ENCODE measurements around the gene CHN1. TPM values are rescaled to one million over a fixed set of nuclear protein-coding genes. Genes with fewer than 3 reads are reported as not detected.
A peak's percentile ranks its signal among the peaks of the same experiment; 100 is the strongest.

Gene CHN1
- total and polyA plus RNA-seq, 7 experiments from 2014 or later: 0.81 to 3.5 (median 1.4) TPM

DNA sequence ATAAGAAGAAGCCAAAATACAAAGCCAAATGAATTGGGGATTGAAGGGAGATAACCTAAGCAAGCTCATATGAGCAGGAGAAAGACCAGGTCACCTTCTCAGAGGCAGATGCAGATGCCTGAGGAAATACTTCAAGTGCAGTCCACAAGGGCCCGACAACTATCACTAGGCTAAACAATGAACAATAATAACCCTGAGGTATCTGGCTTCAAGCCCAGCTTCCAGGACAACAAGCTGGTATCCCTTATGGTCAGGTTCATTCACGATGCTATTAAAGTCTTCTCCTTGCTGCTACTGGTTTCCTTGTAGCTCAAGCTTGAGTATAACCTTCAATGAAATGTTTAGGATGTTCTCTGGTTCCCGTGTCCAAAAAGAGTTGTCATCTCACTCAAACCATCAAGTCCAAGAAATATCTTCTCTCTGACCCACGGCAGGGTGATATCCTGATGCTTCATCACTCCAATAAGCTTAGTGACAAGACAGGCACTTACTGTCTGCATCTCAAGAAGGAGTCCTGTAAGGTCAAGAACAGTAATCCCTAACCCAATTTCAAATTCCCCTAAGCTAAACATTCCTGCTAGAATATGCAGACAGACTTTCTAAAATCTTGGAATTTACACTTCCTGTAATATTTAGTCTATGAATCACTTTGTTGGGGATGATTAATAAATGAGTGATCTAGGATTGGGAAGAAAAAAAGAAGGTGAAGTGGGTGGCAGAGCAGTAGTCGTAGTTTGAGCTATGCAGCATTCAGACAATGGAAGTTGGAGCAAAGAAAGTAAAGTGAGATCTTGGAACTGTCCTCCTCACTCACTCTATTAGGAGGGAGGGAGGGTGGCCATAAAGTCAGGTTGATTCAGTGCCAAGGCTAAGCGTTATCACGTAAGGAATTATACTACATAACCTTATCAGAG is 33.1 kb downstream of the CHN1 start:
- ATAC-seq (no peak), DNase-seq (no peak)
- H3K27me3 ChIP-seq (ENCODE audit: control insufficient read depth in 2 of 2, insufficient read depth in 2 of 2, low read length in 2 of 2): no peaks in the 10 kb centered on the region
- Mint-ChIP-seq H3K27ac (no peak overlapping the region), H3K4me1 (peaks cover 0 to 24% (median 13%) of the 10 kb centered on the region in 7 donors), H3K4me3 (no peak overlapping the region), H3K27me3 (peaks cover 0 to 28% (median 8%) of the 10 kb centered on the region in 5 donors), H3K9me3 (no peaks in the 10 kb centered on the region), H3K36me3 (no peaks in the 10 kb centered on the region)
- intact Hi-C loops (cut with micrococcal nuclease): no loop called here
- H3K4me3 ChIP-seq (ENCODE audit: low read length): no peak overlapping the region
- no peaks in the 10 kb centered on the region for H3K36me3 ChIP-seq (ENCODE audit: control insufficient read depth in 2 of 3, insufficient read depth in 3 of 3, low read length in 3 of 3)
- ChIA-PET CTCF (interaction anchor here (0.7 kb wide), 2 partner anchors 41 to 122 kb away, joined by 3 read pairs; no protein-coding TSS in a partner anchor), POLR2A (interaction anchor here (0.5 kb wide), 1 partner anchor 371 kb away, joined by 6 read pairs; no protein-coding TSS in a partner anchor)
- no peaks in the 10 kb centered on the region for H3K9me3 ChIP-seq (ENCODE audit: control insufficient read depth in 2 of 3, low read length in 3 of 3)
- no peak overlapping the region for H3K27ac ChIP-seq (ENCODE audit: low read depth, low read length)
- peaks cover 0 to 5% of the 10 kb centered on the region in 2 donors for H3K4me1 ChIP-seq (ENCODE audit: control insufficient read depth in 2 of 2, insufficient read depth in 2 of 2, low read length in 2 of 2)

DNA sequence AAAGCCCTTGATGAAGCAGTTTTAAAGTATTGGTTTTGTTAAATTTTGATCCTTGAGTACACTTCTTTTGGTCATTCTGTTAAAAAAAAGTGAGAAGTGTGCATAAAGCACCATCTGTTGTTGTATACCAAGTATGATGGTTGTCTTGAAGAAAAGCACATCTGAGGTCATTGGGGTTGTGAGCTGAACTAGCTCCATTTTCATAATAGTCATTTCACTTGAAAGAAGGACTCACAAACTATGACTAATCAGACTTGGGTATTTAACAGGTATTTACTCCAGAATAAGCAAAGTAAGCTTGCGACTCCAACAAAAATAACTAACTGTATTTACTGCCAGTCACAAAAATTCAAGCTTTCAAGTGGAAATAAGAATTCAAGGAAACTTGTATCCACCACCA is 35.1 kb downstream of the CHN1 start:
- H3K9me3 Mint-ChIP-seq: no peaks in the 10 kb centered on the region
- peaks cover 0 to 18% (median 4%) of the 10 kb centered on the region in 5 donors for H3K27me3 Mint-ChIP-seq
- Histone ChIP-seq H3K9me3 (ENCODE audit: control insufficient read depth in 2 of 3, low read length in 3 of 3) (no peaks in the 10 kb centered on the region), H3K4me1 (ENCODE audit: control insufficient read depth in 2 of 2, insufficient read depth in 2 of 2, low read length in 2 of 2) (peaks cover 0 to 5% of the 10 kb centered on the region in 2 donors), H3K4me3 (ENCODE audit: low read length) (no peak overlapping the region), H3K27me3 (ENCODE audit: control insufficient read depth in 2 of 2, insufficient read depth in 2 of 2, low read length in 2 of 2) (no peaks in the 10 kb centered on the region), H3K36me3 (ENCODE audit: control insufficient read depth in 2 of 3, insufficient read depth in 3 of 3, low read length in 3 of 3) (no peaks in the 10 kb centered on the region), H3K27ac (ENCODE audit: low read depth, low read length) (no peak overlapping the region)
- no peaks in the 10 kb centered on the region for H3K36me3 Mint-ChIP-seq
- intact Hi-C loops (cut with micrococcal nuclease): no loop called here
- peaks cover 6 to 24% (median 13%) of the 10 kb centered on the region in 7 donors for H3K4me1 Mint-ChIP-seq
- H3K4me3 Mint-ChIP-seq: no peak overlapping the region
- no peak for DNase-seq
- POLR2A ChIA-PET: no interaction called here
- CTCF ChIA-PET: no interaction called here
- H3K27ac Mint-ChIP-seq: no peak overlapping the region
- no peak for ATAC-seq

DNA sequence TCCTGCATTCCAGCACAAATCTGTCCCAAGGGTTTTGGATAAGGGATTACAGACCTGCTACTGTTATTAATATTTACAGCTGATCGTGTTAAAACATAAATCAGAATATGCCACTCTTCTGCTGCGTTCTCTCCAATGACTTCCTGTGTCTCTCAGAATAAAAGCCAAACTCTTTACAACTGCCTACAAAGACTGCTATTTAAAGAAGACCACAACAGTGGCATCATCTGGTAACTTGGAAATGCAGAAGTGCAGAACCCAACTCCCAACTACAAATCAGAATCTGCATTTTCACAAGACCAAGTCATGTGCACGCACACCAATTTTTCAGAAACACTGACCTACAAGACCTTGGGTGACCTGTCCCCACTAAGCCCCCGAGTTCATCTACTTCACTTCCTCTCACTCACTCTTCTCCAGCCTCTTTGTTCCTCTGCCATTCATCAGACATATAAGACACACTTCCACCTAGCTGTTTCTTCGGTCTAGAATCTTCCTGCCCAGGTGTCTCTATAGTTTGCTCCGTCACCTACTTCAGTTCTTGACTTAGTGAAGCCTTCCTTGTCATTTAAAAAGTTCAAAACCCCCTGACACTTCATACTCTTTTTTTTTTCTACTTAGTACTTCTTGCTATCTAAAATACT is 36.0 kb downstream of the CHN1 start:
- Histone ChIP-seq H3K9me3 (ENCODE audit: control insufficient read depth in 2 of 3, low read length in 3 of 3) (no peaks in the 10 kb centered on the region), H3K4me3 (ENCODE audit: low read length) (no peak overlapping the region), H3K4me1 (ENCODE audit: control insufficient read depth in 2 of 2, insufficient read depth in 2 of 2, low read length in 2 of 2) (peaks cover 0 to 5% of the 10 kb centered on the region in 2 donors), H3K27me3 (ENCODE audit: control insufficient read depth in 2 of 2, insufficient read depth in 2 of 2, low read length in 2 of 2) (no peaks in the 10 kb centered on the region), H3K36me3 (ENCODE audit: control insufficient read depth in 2 of 3, insufficient read depth in 3 of 3, low read length in 3 of 3) (no peaks in the 10 kb centered on the region), H3K27ac (ENCODE audit: low read depth, low read length) (no peak overlapping the region)
- ATAC-seq (peak; percentile 29), DNase-seq (peak in 6 of 9 donors; percentile 11 to 43 (median 30))
- H3K4me1 Mint-ChIP-seq: peaks cover 6 to 23% (median 13%) of the 10 kb centered on the region in 7 donors
- H3K27ac Mint-ChIP-seq: peak overlapping the region in 3 of 9 donors; percentile 0 to 19 (median 8)
- no peaks in the 10 kb centered on the region for H3K9me3 Mint-ChIP-seq
- H3K4me3 Mint-ChIP-seq: peak overlapping the region in 8 of 10 donors; percentile 3 to 78 (median 45)
- H3K36me3 Mint-ChIP-seq: no peaks in the 10 kb centered on the region
- ChIA-PET CTCF (interaction anchor here (0.7 kb wide), 2 partner anchors 90 to 220 kb away, joined by 3 to 4 read pairs; no protein-coding TSS in a partner anchor), POLR2A (interaction anchor here (0.7 kb wide), 1 partner anchor 27 kb away, joined by 3 read pairs; no protein-coding TSS in a partner anchor)
- intact Hi-C loops (cut with micrococcal nuclease): loop anchor here in 1 of 2 donors (1.0 kb wide), 1 partner anchor 220 kb away; no protein-coding TSS in a partner anchor
- peaks cover 0 to 18% (median 4%) of the 10 kb centered on the region in 5 donors for H3K27me3 Mint-ChIP-seq

DNA sequence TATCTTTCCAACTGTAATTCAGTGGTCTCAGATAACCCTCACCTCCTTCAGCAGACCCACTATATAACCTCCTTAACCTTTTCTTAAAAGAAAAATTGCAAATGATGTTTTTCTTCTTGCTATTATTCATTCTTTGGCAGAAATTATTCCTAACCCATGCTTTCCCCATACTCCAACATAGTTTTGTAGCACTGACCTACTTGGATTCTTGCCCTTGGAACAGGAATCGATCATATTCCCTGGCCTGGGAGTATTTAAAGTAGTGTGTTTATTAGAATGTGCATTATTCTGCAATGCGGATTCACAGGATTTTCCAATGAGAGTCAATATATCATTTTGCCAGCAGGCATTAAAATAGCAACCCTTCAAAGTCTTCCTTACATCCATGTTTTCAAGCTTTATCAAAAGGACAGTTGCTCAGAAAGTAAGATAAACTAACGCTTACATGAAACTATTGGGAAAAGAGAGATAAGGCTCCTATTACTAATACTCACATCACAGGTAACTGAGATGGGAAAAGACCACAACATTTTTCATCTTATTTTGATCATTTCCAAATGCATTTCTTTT is 37.4 kb downstream of the CHN1 start:
- intact Hi-C loops (cut with micrococcal nuclease): no loop called here
- Histone ChIP-seq H3K4me3 (ENCODE audit: low read length) (no peak overlapping the region), H3K9me3 (ENCODE audit: control insufficient read depth in 2 of 3, low read length in 3 of 3) (no peaks in the 10 kb centered on the region)

DNA sequence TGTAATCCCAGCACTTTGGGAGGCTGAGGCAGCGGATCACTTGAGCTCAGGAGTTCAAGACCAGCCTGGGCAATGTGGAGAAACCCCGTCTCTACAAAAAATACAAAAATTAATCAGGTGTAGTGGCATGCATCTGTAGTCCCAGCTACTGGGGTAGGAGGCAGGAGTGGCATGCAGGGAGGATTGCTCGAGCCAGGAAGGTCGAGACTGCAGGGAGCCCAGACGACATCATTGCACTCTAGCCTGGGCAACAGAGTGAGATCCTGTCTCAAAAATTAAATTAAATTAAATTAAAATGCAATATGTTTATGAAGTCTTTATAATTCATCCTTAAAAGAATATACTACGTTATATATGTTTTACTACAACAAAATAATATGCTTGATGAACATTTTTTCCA is 38.1 kb downstream of the CHN1 start:
- DNase-seq: no peak
- Histone ChIP-seq H3K9me3 (ENCODE audit: control insufficient read depth in 2 of 3, low read length in 3 of 3) (no peaks in the 10 kb centered on the region), H3K27me3 (ENCODE audit: control insufficient read depth in 2 of 2, insufficient read depth in 2 of 2, low read length in 2 of 2) (no peaks in the 10 kb centered on the region), H3K27ac (ENCODE audit: low read depth, low read length) (no peak overlapping the region), H3K36me3 (ENCODE audit: control insufficient read depth in 2 of 3, insufficient read depth in 3 of 3, low read length in 3 of 3) (no peaks in the 10 kb centered on the region), H3K4me3 (ENCODE audit: low read length) (no peak overlapping the region), H3K4me1 (ENCODE audit: control insufficient read depth in 2 of 2, insufficient read depth in 2 of 2, low read length in 2 of 2) (peaks cover 0 to 5% of the 10 kb centered on the region in 2 donors)
- Mint-ChIP-seq H3K9me3 (no peaks in the 10 kb centered on the region), H3K27me3 (peaks cover 0 to 10% (median 7%) of the 10 kb centered on the region in 5 donors), H3K4me3 (no peak overlapping the region), H3K4me1 (peaks cover 6 to 23% (median 13%) of the 10 kb centered on the region in 7 donors), H3K27ac (no peak overlapping the region), H3K36me3 (no peaks in the 10 kb centered on the region)
- ChIA-PET CTCF (no interaction called here), POLR2A (no interaction called here)
- ATAC-seq: no peak
- intact Hi-C loops (cut with micrococcal nuclease): no loop called here

More for the DNA sequence above, 37.4 kb downstream of the CHN1 start:
- POLR2A ChIA-PET: no interaction called here
- Mint-ChIP-seq H3K27ac (no peak overlapping the region), H3K27me3 (peaks cover 0 to 14% (median 8%) of the 10 kb centered on the region in 5 donors), H3K9me3 (no peaks in the 10 kb centered on the region), H3K4me3 (peak overlapping the region in 1 of 10 donors; percentile 6), H3K4me1 (peaks cover 6 to 23% (median 13%) of the 10 kb centered on the region in 7 donors), H3K36me3 (no peaks in the 10 kb centered on the region)
- Histone ChIP-seq H3K4me1 (ENCODE audit: control insufficient read depth in 2 of 2, insufficient read depth in 2 of 2, low read length in 2 of 2) (peaks cover 0 to 5% of the 10 kb centered on the region in 2 donors), H3K27ac (ENCODE audit: low read depth, low read length) (no peak overlapping the region), H3K27me3 (ENCODE audit: control insufficient read depth in 2 of 2, insufficient read depth in 2 of 2, low read length in 2 of 2) (no peaks in the 10 kb centered on the region), H3K36me3 (ENCODE audit: control insufficient read depth in 2 of 3, insufficient read depth in 3 of 3, low read length in 3 of 3) (no peaks in the 10 kb centered on the region)
- no peak for DNase-seq
- CTCF ChIA-PET: no interaction called here
- no peak for ATAC-seq

DNA sequence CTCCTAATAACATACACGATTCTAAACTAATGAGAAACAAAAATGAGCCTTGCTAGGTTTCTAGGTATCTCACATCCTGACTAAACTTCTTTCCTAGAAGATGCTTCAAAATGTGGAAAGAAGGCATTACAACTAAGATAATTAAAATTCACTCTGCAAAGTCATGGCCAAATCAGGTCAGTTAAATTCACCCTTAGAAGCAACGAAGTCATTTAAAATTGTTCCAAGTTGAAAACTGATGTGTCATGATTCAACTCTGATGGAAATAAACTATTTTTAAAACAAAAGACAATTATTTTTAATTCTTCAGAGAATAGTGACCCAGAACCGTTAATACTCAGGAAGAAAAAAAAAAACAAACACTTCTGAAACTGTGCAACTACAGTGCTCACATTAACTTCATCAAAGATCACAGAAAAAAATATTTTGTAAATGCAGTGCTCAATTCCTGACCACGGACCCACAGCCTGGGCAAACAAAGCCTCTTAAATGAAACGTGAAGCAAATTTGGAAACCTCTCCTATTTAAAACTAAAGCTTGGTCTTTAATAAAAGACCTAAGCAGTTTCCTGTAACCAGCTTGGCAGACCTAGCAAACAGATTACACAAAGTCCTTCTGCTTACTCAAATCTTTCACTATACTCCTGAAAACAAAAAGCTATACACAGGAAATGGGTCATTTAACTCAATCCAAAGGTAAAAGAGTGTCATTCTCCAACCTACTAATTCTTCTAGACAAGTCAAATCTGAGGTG is 39.0 kb downstream of the CHN1 start:
- H3K4me3 ChIP-seq (ENCODE audit: low read length): no peak overlapping the region
- Mint-ChIP-seq H3K27ac (no peak overlapping the region), H3K4me1 (peaks cover 6 to 23% (median 13%) of the 10 kb centered on the region in 7 donors), H3K27me3 (peaks cover 0 to 10% (median 7%) of the 10 kb centered on the region in 5 donors), H3K9me3 (no peaks in the 10 kb centered on the region), H3K4me3 (no peak overlapping the region), H3K36me3 (no peaks in the 10 kb centered on the region)
- peaks cover 0 to 5% of the 10 kb centered on the region in 2 donors for H3K4me1 ChIP-seq (ENCODE audit: control insufficient read depth in 2 of 2, insufficient read depth in 2 of 2, low read length in 2 of 2)
- no peaks in the 10 kb centered on the region for H3K9me3 ChIP-seq (ENCODE audit: control insufficient read depth in 2 of 3, low read length in 3 of 3)
- no peaks in the 10 kb centered on the region for H3K36me3 ChIP-seq (ENCODE audit: control insufficient read depth in 2 of 3, insufficient read depth in 3 of 3, low read length in 3 of 3)
- no peaks in the 10 kb centered on the region for H3K27me3 ChIP-seq (ENCODE audit: control insufficient read depth in 2 of 2, insufficient read depth in 2 of 2, low read length in 2 of 2)
- intact Hi-C loops (cut with micrococcal nuclease): no loop called here
- no peak for DNase-seq
- ChIA-PET POLR2A (no interaction called here), CTCF (no interaction called here)
- H3K27ac ChIP-seq (ENCODE audit: low read depth, low read length): no peak overlapping the region
- ATAC-seq: no peak

All from naive thymus-derived CD4-positive, alpha-beta T cell (primary cell).